Hepatocyte (in vitro differentiated cells): ENCODE measurements around the gene KIF26B.

Source experiments
- CTCF ChIP-seq: fragments of 200-600 bp; sonication (generic); IDR thresholded peaks from 2 replicates; pipeline ENCODE4 v1.5.1; 2016; ENCODE audit warnings: antibody characterized with exemption, mild to moderate bottlenecking; ENCODE audit not compliant: poor library complexity
- EZH2phosphoT487 ChIP-seq: fragments of 200-600 bp; sonication (generic); IDR thresholded peaks from one replicate; pipeline ENCODE4 v1.6.1; 2018; ENCODE audit warnings: antibody characterized with exemption, mild to moderate bottlenecking, low read depth, moderate library complexity; ENCODE audit not compliant: unreplicated experiment, severe bottlenecking

- no peak for TF ChIP-seq CTCF
- no peak for TF ChIP-seq EZH2phosphoT487
These were observed 538.5 kb downstream of the KIF26B start for GRCh38 chr1:245693116-245693793.
